Activated CD4-positive, alpha-beta T cell treated with anti-CD3 and anti-CD28 coated beads for 36 hours (primary cell): ENCODE measurements around the gene VDAC1. TPM values are rescaled to one million over a fixed set of nuclear protein-coding genes. Genes with fewer than 3 reads are reported as not detected.

Experiments used
- ATAC-seq: fragments of 200-7000 bp; cut with Tn5 transposase; one replicate; pipeline ENCODE4 v1.10.0; 2021; ENCODE audit warnings: mild to moderate bottlenecking, moderate library complexity
- CTCF ChIA-PET: fragments of 350-600 bp; sonication (Branson Sonifier 250); formaldehyde crosslinking; loops from one replicate; lab custom pipeline; 2021; ENCODE audit warnings: antibody characterized with exemption; lab: Charles Lee
- POLR2A ChIA-PET: fragments of 350-600 bp; sonication (Branson Sonifier 250); formaldehyde crosslinking; loops from one replicate; lab custom pipeline; 2021; ENCODE audit warnings: antibody characterized with exemption, inconsistent platforms; lab: Charles Lee
- DNase-seq: peaks from one replicate; pipeline ENCODE4 v3.0.0-alpha.2; 2020
- H3K27ac Mint-ChIP-seq: one replicate; pipeline ENCODE4 v1.8.0; 2021; ENCODE audit warnings: mixed read lengths
- H3K27me3 Mint-ChIP-seq: one replicate; pipeline ENCODE4 v1.8.0; 2021; ENCODE audit warnings: mixed read lengths
- H3K36me3 Mint-ChIP-seq: one replicate; pipeline ENCODE4 v1.8.0; 2021; ENCODE audit warnings: low read depth, mixed read lengths
- H3K4me1 Mint-ChIP-seq: one replicate; pipeline ENCODE4 v1.8.0; 2021; ENCODE audit warnings: mixed read lengths
- H3K4me3 Mint-ChIP-seq: one replicate; pipeline ENCODE4 v1.8.0; 2021; ENCODE audit warnings: mild to moderate bottlenecking, moderate library complexity, mixed read lengths
- H3K9me3 Mint-ChIP-seq: one replicate; pipeline ENCODE4 v1.8.0; 2021; ENCODE audit warnings: low read depth, mixed read lengths
- intact Hi-C, 2 experiments: fragments of 100-400 bp; cut with DNase I in 1 of 2; cut with micrococcal nuclease in 1 of 2; formaldehyde crosslinking; loops; one replicate each; pipeline versions ENCODE4 v1.14.2 to v1.15.1; 2022 to 2024; cut with DNase I, micrococcal nuclease
- total RNA-seq, 2 experiments: library from RNA; stranded (reverse); gene quantifications; one replicate each; pipeline ENCODE4 v1.2.3, GENCODE V29; 2021

Gene VDAC1
- total RNA-seq, 2 experiments from 2014 or later, result 482 to 486 TPM

- Mint-ChIP-seq H3K4me1 (peaks cover 32% of the 10 kb centered on the region), H3K27me3 (peaks cover 4% of the 10 kb centered on the region), H3K27ac (no peak overlapping the region), H3K4me3 (no peak overlapping the region), H3K36me3 (no peaks in the 10 kb centered on the region), H3K9me3 (no peaks in the 10 kb centered on the region)
- intact Hi-C loops, result no loop called here
- ChIA-PET CTCF (interaction anchor here (0.7 to 1.2 kb wide), 3 partner anchors 39 to 79 kb away, joined by 3 to 5 read pairs (median 3); no protein-coding TSS in a partner anchor), POLR2A (no interaction called here)
- DNase-seq (no peak), ATAC-seq (no peak)
Observed at GRCh38 chr5:133924221-133924920, 80.4 kb downstream of the VDAC1 start.

- CTCF ChIA-PET, result interaction anchor here (0.5 kb wide), 1 partner anchor 92 kb away, joined by 3 read pairs; no protein-coding TSS in a partner anchor
Observed at GRCh38 chr5:133921979-133922378, 82.8 kb downstream of the VDAC1 start.

More at GRCh38 chr5:133921979-133922378, 82.8 kb downstream of the VDAC1 start:
- Mint-ChIP-seq H3K36me3 (no peaks in the 10 kb centered on the region), H3K4me3 (no peak overlapping the region), H3K9me3 (no peaks in the 10 kb centered on the region), H3K4me1 (peaks cover 22% of the 10 kb centered on the region), H3K27me3 (peaks cover 4% of the 10 kb centered on the region), H3K27ac (no peak overlapping the region)
- intact Hi-C loops, result no loop called here
- DNase-seq, result no peak
- POLR2A ChIA-PET, result no interaction called here
- ATAC-seq, result no peak

Other genes with a start within 250 kb of the VDAC1 start
- 10 to 100 TPM; 28.7 to 38.7 TPM for gene C5orf15, start 36.4 kb downstream of the VDAC1 start, total RNA-seq
- 100 to 1,000 TPM in 1 of 2 experiments, 10 to 100 TPM in 1; 94.8 to 117 TPM for gene TCF7, start 109.7 kb upstream of the VDAC1 start, total RNA-seq
- gene SKP1, start 172.0 kb upstream of the VDAC1 start, total RNA-seq, result 100 to 1,000 TPM; 218 to 265 TPM
- 100 to 1,000 TPM; 148 to 154 TPM for gene PPP2CA, start 221.1 kb upstream of the VDAC1 start, total RNA-seq